Activated CD8-positive, alpha-beta T cell treated with anti-CD3 and anti-CD28 coated beads, Interleukin-2, amount 10 ng/mL, durations not matched to agents 7 days and 5 days (primary cell): ENCODE data around the gene SP8. TPM values are rescaled to one million over a fixed set of nuclear protein-coding genes. Genes with fewer than 3 reads are reported as not detected.
"Not testable (repeated sequence)": the region's sequence is repeated elsewhere in the genome, so short reads cannot be mapped to it uniquely, and the experiment has no call there.

Source experiments
- ATAC-seq: fragments of 150-1000 bp; cut with Tn5 transposase; one replicate; pipeline ENCODE4 v1.10.0; 2021; ENCODE audit warnings: moderate library complexity
- CTCF ChIA-PET: fragments of 350-600 bp; sonication (Branson Sonifier 250); formaldehyde crosslinking; loops from one replicate; lab custom pipeline; 2021; ENCODE audit warnings: antibody characterized with exemption; lab: Charles Lee
- POLR2A ChIA-PET: fragments of 350-600 bp; sonication (Branson Sonifier 250); formaldehyde crosslinking; loops from one replicate; lab custom pipeline; 2021; ENCODE audit warnings: antibody characterized with exemption; lab: Charles Lee
- DNase-seq: peaks from one replicate; pipeline ENCODE4 v3.0.0-alpha.2; 2020
- H3K27ac Mint-ChIP-seq: one replicate; pipeline ENCODE4 v1.8.0; 2021; ENCODE audit warnings: mild to moderate bottlenecking, mixed read lengths
- H3K27me3 Mint-ChIP-seq: one replicate; pipeline ENCODE4 v1.8.0; 2021; ENCODE audit warnings: low read depth, mixed read lengths
- H3K36me3 Mint-ChIP-seq: one replicate; pipeline ENCODE4 v1.8.0; 2021; ENCODE audit warnings: low read depth, mixed read lengths
- H3K4me1 Mint-ChIP-seq: one replicate; pipeline ENCODE4 v1.8.0; 2021; ENCODE audit warnings: low read depth, mixed read lengths
- H3K4me3 Mint-ChIP-seq: one replicate; pipeline ENCODE4 v1.8.0; 2021; ENCODE audit warnings: mild to moderate bottlenecking, mixed read lengths
- H3K9me3 Mint-ChIP-seq: one replicate; pipeline ENCODE4 v1.8.0; 2022; ENCODE audit warnings: mixed read lengths; ENCODE audit not compliant: insufficient read depth
- total RNA-seq, 2 experiments: library from RNA; stranded (reverse); gene quantifications; one replicate each; pipeline ENCODE4 v1.2.3, GENCODE V29; 2021

Gene SP8
- not detected for total RNA-seq

GRCh38 chr7:20786779-20787659 is at the start of gene SP8:
SP8 (minus strand) TSS chr7:20786886; CDS start chr7:20786798, 88 bp downstream.
- Mint-ChIP-seq H3K36me3 (peaks cover 20% of the 10 kb centered on the region), H3K4me3 (peak within 1 kb of the TSS; percentile 60), H3K4me1 (peaks cover 22% of the 10 kb centered on the region), H3K27ac (peak within 1 kb of the TSS; percentile 60), H3K27me3 (peaks cover 73% of the 10 kb centered on the region), H3K9me3 (peaks cover 3% of the 10 kb centered on the region)
- ChIA-PET POLR2A (interaction anchor here (1.3 kb wide), 1 partner anchor 9 kb away, joined by 5 read pairs; no protein-coding TSS in a partner anchor), CTCF (no interaction called here)
- ATAC-seq: peak; percentile 36
- no peak for DNase-seq

- H3K4me3 Mint-ChIP-seq, DNase-seq, ATAC-seq, H3K36me3 Mint-ChIP-seq, H3K9me3 Mint-ChIP-seq, POLR2A ChIA-PET, H3K27me3 Mint-ChIP-seq, H3K27ac Mint-ChIP-seq, H3K4me1 Mint-ChIP-seq, CTCF ChIA-PET: not testable (repeated sequence)
These were observed 49.7 kb upstream of the SP8 start for GRCh38 chr7:20836424-20836823.

DNA sequence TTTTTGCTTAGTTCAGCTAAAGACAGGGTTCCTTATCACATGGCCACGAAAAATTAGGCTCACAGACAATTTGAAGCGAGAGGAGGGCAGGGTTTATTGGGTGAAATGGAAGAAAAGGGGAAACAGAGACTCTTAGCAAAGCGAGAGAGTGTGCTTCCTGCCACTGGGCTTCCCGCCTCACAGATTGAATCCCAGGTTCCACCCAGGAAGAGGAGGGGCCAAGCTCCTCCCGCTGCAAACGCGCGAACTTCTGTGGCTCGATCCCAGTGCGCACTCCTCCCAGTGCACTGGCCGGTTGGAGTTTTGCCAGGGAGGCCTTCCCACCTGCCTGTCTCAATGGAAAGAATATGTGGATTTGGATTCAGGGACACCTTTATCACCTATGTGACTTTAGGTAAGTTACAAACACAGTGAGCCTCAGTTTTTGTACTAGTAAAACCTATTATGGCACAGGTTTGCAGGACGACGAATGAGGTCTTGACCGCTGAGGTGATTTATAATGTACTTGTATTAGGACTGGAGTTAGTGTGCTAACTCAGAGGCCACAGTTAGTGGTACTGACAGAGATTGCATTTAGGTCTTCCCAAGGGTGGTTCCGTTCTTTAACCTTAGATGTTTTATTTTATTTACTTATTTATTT is 48.5 kb upstream of the SP8 start:
- Mint-ChIP-seq H3K4me3 (no peak overlapping the region), H3K4me1 (no peaks in the 10 kb centered on the region), H3K27me3 (no peaks in the 10 kb centered on the region), H3K36me3 (no peaks in the 10 kb centered on the region), H3K9me3 (no peaks in the 10 kb centered on the region), H3K27ac (no peak overlapping the region)
- no peak for ATAC-seq
- ChIA-PET CTCF (no interaction called here), POLR2A (no interaction called here)
- no peak for DNase-seq

GRCh38 chr7:20834656-20835055 is 48.0 kb upstream of the SP8 start:
- POLR2A ChIA-PET: no interaction called here
- CTCF ChIA-PET: no interaction called here
- no peak overlapping the region for H3K4me3 Mint-ChIP-seq
- no peaks in the 10 kb centered on the region for H3K9me3 Mint-ChIP-seq
- H3K27me3 Mint-ChIP-seq: no peaks in the 10 kb centered on the region
- DNase-seq: no peak
- no peak overlapping the region for H3K27ac Mint-ChIP-seq
- no peak for ATAC-seq
- H3K36me3 Mint-ChIP-seq: no peaks in the 10 kb centered on the region
- no peaks in the 10 kb centered on the region for H3K4me1 Mint-ChIP-seq

DNA sequence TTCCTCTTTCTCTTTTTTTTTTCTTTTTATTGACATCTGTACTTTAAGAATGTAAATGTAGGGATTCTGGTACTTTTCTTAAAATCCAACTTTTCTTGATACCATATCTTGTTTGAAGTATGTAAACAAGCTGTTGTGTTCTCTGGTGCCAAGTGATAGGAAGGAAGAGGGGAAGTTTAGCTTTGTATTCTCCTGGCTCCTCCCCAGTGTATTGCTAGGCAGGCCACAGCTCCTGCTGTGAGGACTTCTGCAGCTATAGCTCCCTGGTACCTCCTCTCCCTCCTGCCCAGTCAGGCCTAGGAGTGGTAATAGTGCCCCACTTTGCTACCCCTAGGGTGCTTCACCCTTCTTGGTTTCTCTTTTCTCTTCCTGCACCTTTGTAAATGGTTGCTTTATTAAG is 45.3 kb upstream of the SP8 start:
- H3K4me1 Mint-ChIP-seq: no peaks in the 10 kb centered on the region
- H3K4me3 Mint-ChIP-seq: no peak overlapping the region
- no peaks in the 10 kb centered on the region for H3K36me3 Mint-ChIP-seq
- H3K27me3 Mint-ChIP-seq: no peaks in the 10 kb centered on the region
- H3K27ac Mint-ChIP-seq: no peak overlapping the region
- no peak for DNase-seq
- ChIA-PET POLR2A (no interaction called here), CTCF (no interaction called here)
- ATAC-seq: no peak
- H3K9me3 Mint-ChIP-seq: no peaks in the 10 kb centered on the region

DNA sequence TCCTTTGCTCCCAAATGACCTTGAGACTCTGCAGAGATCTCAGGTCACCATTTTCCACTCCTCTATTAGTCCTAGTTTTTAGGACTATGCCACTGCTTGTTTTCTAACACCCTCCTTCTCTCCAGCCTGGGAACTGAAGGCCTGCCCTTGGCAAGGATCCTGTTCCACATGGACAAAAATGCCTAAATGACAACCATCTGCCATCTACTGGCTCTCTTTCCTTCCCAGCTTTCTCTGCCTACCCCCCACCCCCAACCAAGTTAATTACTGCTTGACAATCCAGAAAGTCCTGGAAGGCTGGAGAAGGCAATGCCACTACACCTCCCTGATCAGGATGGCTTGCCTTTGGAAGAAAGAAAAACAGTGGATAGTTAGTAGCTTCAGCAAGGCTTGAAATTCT is 44.8 kb upstream of the SP8 start:
- no peak for DNase-seq
- Mint-ChIP-seq H3K36me3 (no peaks in the 10 kb centered on the region), H3K9me3 (no peaks in the 10 kb centered on the region), H3K4me3 (no peak overlapping the region), H3K27me3 (no peaks in the 10 kb centered on the region), H3K4me1 (no peaks in the 10 kb centered on the region), H3K27ac (no peak overlapping the region)
- no peak for ATAC-seq
- POLR2A ChIA-PET: no interaction called here
- CTCF ChIA-PET: no interaction called here

DNA sequence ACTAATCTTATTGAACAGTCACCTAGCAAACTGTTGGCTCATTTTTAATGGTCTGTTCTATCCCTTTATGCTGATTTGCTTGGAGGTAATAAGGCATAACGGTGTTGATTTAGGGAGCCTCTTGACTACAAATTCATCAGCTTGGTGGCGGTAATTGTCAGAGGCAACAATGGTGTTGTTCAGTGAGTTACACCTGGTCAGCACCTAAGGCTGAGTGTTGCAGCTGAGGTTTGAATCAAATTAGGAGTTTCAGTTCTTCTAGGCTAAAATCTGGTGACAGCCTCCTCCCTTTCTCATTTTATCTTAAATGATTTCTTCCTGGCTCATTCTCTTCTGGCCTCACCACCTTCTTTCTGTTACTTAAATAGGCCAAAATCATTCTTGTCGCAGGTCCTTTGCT is 42.3 kb upstream of the SP8 start:
- no peaks in the 10 kb centered on the region for H3K27me3 Mint-ChIP-seq
- H3K36me3 Mint-ChIP-seq: no peaks in the 10 kb centered on the region
- no peaks in the 10 kb centered on the region for H3K9me3 Mint-ChIP-seq
- no peak overlapping the region for H3K4me3 Mint-ChIP-seq
- POLR2A ChIA-PET: no interaction called here
- CTCF ChIA-PET: no interaction called here
- no peak overlapping the region for H3K27ac Mint-ChIP-seq
- DNase-seq (no peak), ATAC-seq (no peak)
- no peaks in the 10 kb centered on the region for H3K4me1 Mint-ChIP-seq

DNA sequence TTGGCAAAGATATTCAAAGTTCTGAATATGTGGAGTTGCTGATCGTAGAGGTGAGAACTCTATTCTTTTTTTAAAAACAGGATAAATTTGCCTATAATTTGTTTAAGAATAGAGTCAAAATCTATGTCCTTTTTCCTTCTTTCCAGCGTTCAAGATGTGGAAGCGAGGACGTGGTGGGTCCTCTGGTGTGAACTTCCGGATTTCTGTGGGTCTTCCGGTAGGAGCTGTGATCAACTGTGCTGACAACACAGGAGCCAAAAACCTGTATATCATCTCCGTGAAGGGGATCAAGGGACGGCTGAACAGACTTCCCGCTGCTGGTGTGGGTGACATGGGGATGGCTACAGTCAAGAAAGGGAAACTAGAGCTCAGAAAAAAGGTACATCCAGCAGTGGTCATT is 40.5 kb upstream of the SP8 start:
- POLR2A ChIA-PET: no interaction called here
- ATAC-seq: no peak

GRCh38 chr7:20826243-20826642 is 39.6 kb upstream of the SP8 start:
- H3K4me3 Mint-ChIP-seq: no peak overlapping the region
- H3K4me1 Mint-ChIP-seq: no peaks in the 10 kb centered on the region
- DNase-seq: no peak
- H3K27me3 Mint-ChIP-seq: no peaks in the 10 kb centered on the region
- POLR2A ChIA-PET: no interaction called here
- H3K27ac Mint-ChIP-seq: no peak overlapping the region
- no peak for ATAC-seq
- no peaks in the 10 kb centered on the region for H3K36me3 Mint-ChIP-seq
- CTCF ChIA-PET: no interaction called here
- no peaks in the 10 kb centered on the region for H3K9me3 Mint-ChIP-seq

More for the DNA sequence above, 40.5 kb upstream of the SP8 start:
- Mint-ChIP-seq H3K27me3 (no peaks in the 10 kb centered on the region), H3K27ac (no peak overlapping the region), H3K36me3 (no peaks in the 10 kb centered on the region), H3K4me3 (no peak overlapping the region), H3K9me3 (no peaks in the 10 kb centered on the region), H3K4me1 (no peaks in the 10 kb centered on the region)
- CTCF ChIA-PET: no interaction called here
- DNase-seq: no peak

DNA sequence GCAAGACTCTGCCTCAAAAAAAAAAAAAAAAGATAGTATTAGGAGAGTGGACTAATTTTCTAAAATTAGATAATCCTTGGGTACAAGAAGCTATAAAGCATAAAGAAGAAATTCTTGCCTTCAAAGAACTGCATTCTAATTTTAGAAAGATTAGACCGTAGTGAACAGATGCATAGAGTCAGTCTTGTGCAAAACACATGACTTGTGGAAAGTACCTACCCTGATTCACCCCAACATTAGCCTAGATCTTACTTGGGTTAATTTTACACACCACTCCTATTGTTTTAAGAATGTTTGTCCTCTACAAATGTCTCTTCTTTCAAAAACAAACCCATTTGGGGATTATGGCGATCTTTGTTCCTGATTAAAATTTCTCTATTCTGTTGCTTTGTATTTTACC is 38.9 kb upstream of the SP8 start:
- no peak overlapping the region for H3K4me3 Mint-ChIP-seq

GRCh38 chr7:20821390-20821789 is 34.7 kb upstream of the SP8 start:
- H3K36me3 Mint-ChIP-seq, H3K4me3 Mint-ChIP-seq, H3K27me3 Mint-ChIP-seq, H3K9me3 Mint-ChIP-seq, POLR2A ChIA-PET, H3K4me1 Mint-ChIP-seq, H3K27ac Mint-ChIP-seq, DNase-seq, CTCF ChIA-PET, ATAC-seq: not testable (repeated sequence)

More for the DNA sequence above, 38.9 kb upstream of the SP8 start:
- H3K9me3 Mint-ChIP-seq: no peaks in the 10 kb centered on the region
- ATAC-seq (no peak), DNase-seq (no peak)
- ChIA-PET POLR2A (no interaction called here), CTCF (no interaction called here)
- no peak overlapping the region for H3K27ac Mint-ChIP-seq
- H3K36me3 Mint-ChIP-seq: no peaks in the 10 kb centered on the region
- H3K4me1 Mint-ChIP-seq: no peaks in the 10 kb centered on the region
- H3K27me3 Mint-ChIP-seq: no peaks in the 10 kb centered on the region

GRCh38 chr7:20816372-20816959 is 29.8 kb upstream of the SP8 start:
- Mint-ChIP-seq H3K27ac (no peak overlapping the region), H3K4me1 (no peaks in the 10 kb centered on the region), H3K4me3 (no peak overlapping the region), H3K9me3 (no peaks in the 10 kb centered on the region), H3K27me3 (no peaks in the 10 kb centered on the region), H3K36me3 (no peaks in the 10 kb centered on the region)
- ChIA-PET CTCF (no interaction called here), POLR2A (no interaction called here)
- DNase-seq (no peak), ATAC-seq (no peak)
